Fibroblast of peridontal ligament (primary cell): ENCODE results near the gene OTULIN.

ENCODE experiments used
- DNase-seq: peaks from one replicate; pipeline ENCODE4 v3.0.0-alpha.2; 2010; ENCODE audit errors: extremely low read depth

The OTULIN gene

GRCh38 chr5:14696851-14697250 lies 32.3 kb downstream of the OTULIN start:
- no peak for DNase-seq

GRCh38 chr5:14698495-14698894 lies 34.0 kb downstream of the OTULIN start:
- no peak for DNase-seq

- DNase-seq = no peak
These were observed 34.6 kb downstream of the OTULIN start for GRCh38 chr5:14699159-14699558.

- DNase-seq = no peak
These were observed 35.4 kb downstream of the OTULIN start for GRCh38 chr5:14699807-14700400.

- DNase-seq = no peak
These were observed 36.2 kb downstream of the OTULIN start for GRCh38 chr5:14700478-14701436.

- DNase-seq = no peak
These were observed 37.0 kb downstream of the OTULIN start for GRCh38 chr5:14701556-14701955.

- DNase-seq = no peak
These were observed 37.8 kb downstream of the OTULIN start for GRCh38 chr5:14702238-14702839.

- DNase-seq = no peak
These were observed 41.0 kb downstream of the OTULIN start for GRCh38 chr5:14705556-14705955.

GRCh38 chr5:14706615-14707021 lies 42.1 kb downstream of the OTULIN start:
- DNase-seq = peak; percentile 49

- DNase-seq = no peak
These were observed 43.4 kb downstream of the OTULIN start for GRCh38 chr5:14707811-14708390.

GRCh38 chr5:14708551-14708950 lies 44.0 kb downstream of the OTULIN start:
- DNase-seq = no peak

GRCh38 chr5:14710313-14710994 lies 45.9 kb downstream of the OTULIN start:
- DNase-seq = no peak

GRCh38 chr5:14712131-14712530 lies 47.6 kb downstream of the OTULIN start:
- DNase-seq = no peak

- DNase-seq = no peak
These were observed 48.1 kb downstream of the OTULIN start for GRCh38 chr5:14712666-14713065.

- no peak for DNase-seq
These were observed 49.2 kb downstream of the OTULIN start for GRCh38 chr5:14713476-14714390.

- DNase-seq = no peak
These were observed 50.2 kb downstream of the OTULIN start for GRCh38 chr5:14714706-14715105.

- no peak for DNase-seq
These were observed 51.0 kb downstream of the OTULIN start for GRCh38 chr5:14715481-14715880.

GRCh38 chr5:14716755-14717752 lies 52.5 kb downstream of the OTULIN start:
- DNase-seq = no peak

- no peak for DNase-seq
These were observed 54.3 kb downstream of the OTULIN start for GRCh38 chr5:14718778-14719177.
